ENCODE measurements around the gene TCERG1L. TPM values are rescaled to one million over a fixed set of nuclear protein-coding genes. Genes with fewer than 3 reads are reported as not detected.

TCERG1L gene
- total RNA-seq, 1 donor from 2014 or later: 2.7 TPM

- DNase-seq (ENCODE audit: extremely low spot score, unreplicated experiment): no peak
- no peaks in the 10 kb centered on the region for H3K36me3 Mint-ChIP-seq
- peaks cover 5% of the 10 kb centered on the region for H3K4me1 Mint-ChIP-seq (ENCODE audit: unreplicated experiment)
- peaks cover 3% of the 10 kb centered on the region for H3K27me3 Mint-ChIP-seq
- H3K9me3 Mint-ChIP-seq: no peaks in the 10 kb centered on the region
- no peak overlapping the region for H3K4me3 Mint-ChIP-seq
- H3K27ac Mint-ChIP-seq: no peak overlapping the region
- no peak for TF ChIP-seq CTCF (conservative IDR thresholded peaks at IDR 0.05)
Observed at GRCh38 chr10:131259535-131259934, 52.0 kb downstream of the TCERG1L start.

- Mint-ChIP-seq H3K27ac (no peak overlapping the region), H3K4me1 (ENCODE audit: unreplicated experiment) (peaks cover 5% of the 10 kb centered on the region), H3K36me3 (no peaks in the 10 kb centered on the region), H3K4me3 (no peak overlapping the region), H3K9me3 (no peaks in the 10 kb centered on the region), H3K27me3 (peaks cover 3% of the 10 kb centered on the region)
- no peak for DNase-seq (ENCODE audit: extremely low spot score, unreplicated experiment)
- TF ChIP-seq CTCF (conservative IDR thresholded peaks at IDR 0.05): no peak
Observed at GRCh38 chr10:131258256-131258655, 53.3 kb downstream of the TCERG1L start.

- no peak overlapping the region for H3K4me3 Mint-ChIP-seq
- peaks cover 5% of the 10 kb centered on the region for H3K4me1 Mint-ChIP-seq (ENCODE audit: unreplicated experiment)
- no peaks in the 10 kb centered on the region for H3K36me3 Mint-ChIP-seq
- DNase-seq (ENCODE audit: extremely low spot score, unreplicated experiment): no peak
- peaks cover 3% of the 10 kb centered on the region for H3K27me3 Mint-ChIP-seq
- no peak overlapping the region for H3K27ac Mint-ChIP-seq
- H3K9me3 Mint-ChIP-seq: no peaks in the 10 kb centered on the region
- TF ChIP-seq CTCF (conservative IDR thresholded peaks at IDR 0.05): no peak
Observed at GRCh38 chr10:131257027-131257426, 54.5 kb downstream of the TCERG1L start.

- H3K27ac Mint-ChIP-seq: no peak overlapping the region
- TF ChIP-seq CTCF (conservative IDR thresholded peaks at IDR 0.05): no peak
- no peak for DNase-seq (ENCODE audit: extremely low spot score, unreplicated experiment)
- no peaks in the 10 kb centered on the region for H3K36me3 Mint-ChIP-seq
- no peaks in the 10 kb centered on the region for H3K9me3 Mint-ChIP-seq
- peaks cover 13% of the 10 kb centered on the region for H3K27me3 Mint-ChIP-seq
- no peak overlapping the region for H3K4me3 Mint-ChIP-seq
- peaks cover 27% of the 10 kb centered on the region for H3K4me1 Mint-ChIP-seq (ENCODE audit: unreplicated experiment)
Observed at GRCh38 chr10:131254859-131255252, 56.7 kb downstream of the TCERG1L start.

- no peak overlapping the region for H3K27ac Mint-ChIP-seq
- H3K4me1 Mint-ChIP-seq (ENCODE audit: unreplicated experiment): peaks cover 30% of the 10 kb centered on the region
- no peaks in the 10 kb centered on the region for H3K9me3 Mint-ChIP-seq
Observed at GRCh38 chr10:131253931-131254858, 57.3 kb downstream of the TCERG1L start.

More at GRCh38 chr10:131253931-131254858, 57.3 kb downstream of the TCERG1L start:
- no peak for DNase-seq (ENCODE audit: extremely low spot score, unreplicated experiment)
- Mint-ChIP-seq H3K4me3 (no peak overlapping the region), H3K27me3 (peaks cover 18% of the 10 kb centered on the region), H3K36me3 (no peaks in the 10 kb centered on the region)
- TF ChIP-seq CTCF (conservative IDR thresholded peaks at IDR 0.05): no peak

Measured in type B pancreatic cell (in vitro differentiated cells).